ENCODE measurements around the gene COLEC12.

The COLEC12 gene

GRCh38 chr18:489244-490023, 11.1 kb downstream of the COLEC12 start:
- peaks cover 53% of the 10 kb centered on the region for H3K4me1 Mint-ChIP-seq
- H3K36me3 Mint-ChIP-seq (ENCODE audit: low read depth), result peaks cover 14% of the 10 kb centered on the region
- no peak for TF ChIP-seq CTCF (IDR thresholded peaks at IDR 0.05; ENCODE audit: unreplicated experiment in 3 of 3)
- peak overlapping the region; percentile 4 to 36 (median 31) for H3K27ac Mint-ChIP-seq
- H3K4me3 Mint-ChIP-seq, result no peak overlapping the region
- peaks cover 10% of the 10 kb centered on the region for H3K9me3 Mint-ChIP-seq
- H3K27me3 Mint-ChIP-seq (ENCODE audit: low read depth), result peaks cover 4% of the 10 kb centered on the region

GRCh38 chr18:486929-487740, 13.4 kb downstream of the COLEC12 start:
- peaks cover 4% of the 10 kb centered on the region for H3K27me3 Mint-ChIP-seq (ENCODE audit: low read depth)
- peaks cover 43% of the 10 kb centered on the region for H3K4me1 Mint-ChIP-seq
- H3K27ac Mint-ChIP-seq, result no peak overlapping the region
- peaks cover 14% of the 10 kb centered on the region for H3K36me3 Mint-ChIP-seq (ENCODE audit: low read depth)
- H3K9me3 Mint-ChIP-seq, result peaks cover 10% of the 10 kb centered on the region
- no peak overlapping the region for H3K4me3 Mint-ChIP-seq
- TF ChIP-seq CTCF (IDR thresholded peaks at IDR 0.05; ENCODE audit: unreplicated experiment in 3 of 3), result no peak

- peaks cover 35% of the 10 kb centered on the region for H3K4me1 Mint-ChIP-seq
- H3K27me3 Mint-ChIP-seq (ENCODE audit: low read depth), result peaks cover 7% of the 10 kb centered on the region
- peaks cover 10% of the 10 kb centered on the region for H3K9me3 Mint-ChIP-seq
- peak overlapping the region; percentile 34 to 57 (median 38) for H3K27ac Mint-ChIP-seq
- TF ChIP-seq CTCF (IDR thresholded peaks at IDR 0.05; ENCODE audit: unreplicated experiment in 3 of 3), result no peak
- peaks cover 14% of the 10 kb centered on the region for H3K36me3 Mint-ChIP-seq (ENCODE audit: low read depth)
- no peak overlapping the region for H3K4me3 Mint-ChIP-seq
These were observed 15.6 kb downstream of the COLEC12 start for GRCh38 chr18:484749-485464.

GRCh38 chr18:478681-479080, 21.8 kb downstream of the COLEC12 start:
- H3K4me1 Mint-ChIP-seq, result peaks cover 59% of the 10 kb centered on the region
- TF ChIP-seq CTCF (IDR thresholded peaks at IDR 0.05; ENCODE audit: unreplicated experiment in 3 of 3), result no peak
- H3K36me3 Mint-ChIP-seq (ENCODE audit: low read depth), result peaks cover 6% of the 10 kb centered on the region
- peak overlapping the region in 1 of 3 experiments; percentile 3 for H3K4me3 Mint-ChIP-seq
- peak overlapping the region; percentile 77 to 85 (median 80) for H3K27ac Mint-ChIP-seq
- H3K27me3 Mint-ChIP-seq (ENCODE audit: low read depth), result peaks cover 3% of the 10 kb centered on the region
- H3K9me3 Mint-ChIP-seq, result no peaks in the 10 kb centered on the region

GRCh38 chr18:477565-477964, 22.9 kb downstream of the COLEC12 start:
- H3K27me3 Mint-ChIP-seq (ENCODE audit: low read depth), result peaks cover 3% of the 10 kb centered on the region
- peaks cover 62% of the 10 kb centered on the region for H3K4me1 Mint-ChIP-seq
- no peak for TF ChIP-seq CTCF (IDR thresholded peaks at IDR 0.05; ENCODE audit: unreplicated experiment in 3 of 3)
- peaks cover 6% of the 10 kb centered on the region for H3K36me3 Mint-ChIP-seq (ENCODE audit: low read depth)
- H3K9me3 Mint-ChIP-seq, result no peaks in the 10 kb centered on the region
- no peak overlapping the region for H3K4me3 Mint-ChIP-seq
- peak overlapping the region in 2 of 3 experiments; percentile 97 for H3K27ac Mint-ChIP-seq

Data from nephron (organoid).